ENCODE results near the gene MAP2K1.

Gene MAP2K1

DNA sequence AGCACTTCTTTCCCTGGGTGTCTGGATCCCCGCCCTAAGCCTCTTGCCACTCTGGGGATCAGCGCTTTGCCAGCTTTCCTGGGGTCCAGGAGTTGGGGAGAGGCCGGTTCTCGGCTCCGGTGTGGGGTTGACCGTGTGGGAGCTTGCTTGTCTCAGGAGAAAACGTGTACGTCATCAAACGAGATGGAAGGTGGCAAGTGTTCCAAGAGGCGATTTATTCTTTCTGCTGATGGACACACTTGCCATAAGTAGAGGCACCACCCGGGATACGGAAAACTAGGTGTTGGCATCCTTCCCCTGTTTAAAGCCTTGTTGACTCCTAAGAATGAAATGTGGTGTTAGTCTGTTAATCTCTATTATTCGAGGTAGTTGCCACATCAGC, 118.7 kb downstream of the MAP2K1 start:
- ChIA-PET CTCF (interaction anchor here (1.0 to 3.0 kb wide), 3 partner anchors 8 to 93 kb away, joined by 3 to 18 read pairs (median 3); partner anchors contain the start of gene SNAPC5), POLR2A (interaction anchor here (0.6 to 1.0 kb wide), 2 partner anchors 11 to 116 kb away, joined by 4 to 5 read pairs; no protein-coding TSS in a partner anchor)
- TF ChIP-seq, protein P1, sequence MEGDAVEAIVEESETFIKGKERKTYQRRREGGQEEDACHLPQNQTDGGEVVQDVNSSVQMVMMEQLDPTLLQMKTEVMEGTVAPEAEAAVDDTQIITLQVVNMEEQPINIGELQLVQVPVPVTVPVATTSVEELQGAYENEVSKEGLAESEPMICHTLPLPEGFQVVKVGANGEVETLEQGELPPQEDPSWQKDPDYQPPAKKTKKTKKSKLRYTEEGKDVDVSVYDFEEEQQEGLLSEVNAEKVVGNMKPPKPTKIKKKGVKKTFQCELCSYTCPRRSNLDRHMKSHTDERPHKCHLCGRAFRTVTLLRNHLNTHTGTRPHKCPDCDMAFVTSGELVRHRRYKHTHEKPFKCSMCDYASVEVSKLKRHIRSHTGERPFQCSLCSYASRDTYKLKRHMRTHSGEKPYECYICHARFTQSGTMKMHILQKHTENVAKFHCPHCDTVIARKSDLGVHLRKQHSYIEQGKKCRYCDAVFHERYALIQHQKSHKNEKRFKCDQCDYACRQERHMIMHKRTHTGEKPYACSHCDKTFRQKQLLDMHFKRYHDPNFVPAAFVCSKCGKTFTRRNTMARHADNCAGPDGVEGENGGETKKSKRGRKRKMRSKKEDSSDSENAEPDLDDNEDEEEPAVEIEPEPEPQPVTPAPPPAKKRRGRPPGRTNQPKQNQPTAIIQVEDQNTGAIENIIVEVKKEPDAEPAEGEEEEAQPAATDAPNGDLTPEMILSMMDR (IDR thresholded peaks at IDR 0.05; ENCODE audit: control extremely low read depth, extremely low read depth, low read depth, missing control alignments): no peak
- DNase-seq (ENCODE audit: extremely low spot score): no peak

DNA sequence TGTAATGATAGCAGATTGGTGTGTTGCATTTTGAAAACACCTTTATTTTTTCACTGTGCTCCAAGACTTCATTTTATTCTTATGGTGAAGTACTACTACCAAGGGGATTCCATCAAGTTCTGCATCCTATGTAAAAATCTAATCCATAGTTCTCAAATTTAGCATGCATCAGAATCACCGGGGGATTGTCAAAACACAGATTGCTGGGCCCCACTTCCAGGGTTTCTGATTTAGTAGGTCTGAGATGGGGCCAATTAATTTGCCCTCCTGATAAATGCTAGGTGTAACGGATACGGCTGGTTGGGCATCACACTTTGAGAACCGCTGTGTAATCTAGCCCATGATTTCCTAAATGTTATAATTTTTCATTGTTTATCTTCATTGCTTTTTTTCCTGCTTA, 119.1 kb downstream of the MAP2K1 start:
- CTCF ChIA-PET: interaction anchor here (1.2 to 3.0 kb wide), 3 partner anchors 8 to 31 kb away, joined by 3 to 18 read pairs (median 4); partner anchors contain the start of gene SNAPC5
- TF ChIP-seq, protein P1 (IDR thresholded peaks at IDR 0.05; ENCODE audit: control extremely low read depth, extremely low read depth, low read depth, missing control alignments): no peak
- POLR2A ChIA-PET: no interaction called here
- no peak for DNase-seq (ENCODE audit: extremely low spot score)

DNA sequence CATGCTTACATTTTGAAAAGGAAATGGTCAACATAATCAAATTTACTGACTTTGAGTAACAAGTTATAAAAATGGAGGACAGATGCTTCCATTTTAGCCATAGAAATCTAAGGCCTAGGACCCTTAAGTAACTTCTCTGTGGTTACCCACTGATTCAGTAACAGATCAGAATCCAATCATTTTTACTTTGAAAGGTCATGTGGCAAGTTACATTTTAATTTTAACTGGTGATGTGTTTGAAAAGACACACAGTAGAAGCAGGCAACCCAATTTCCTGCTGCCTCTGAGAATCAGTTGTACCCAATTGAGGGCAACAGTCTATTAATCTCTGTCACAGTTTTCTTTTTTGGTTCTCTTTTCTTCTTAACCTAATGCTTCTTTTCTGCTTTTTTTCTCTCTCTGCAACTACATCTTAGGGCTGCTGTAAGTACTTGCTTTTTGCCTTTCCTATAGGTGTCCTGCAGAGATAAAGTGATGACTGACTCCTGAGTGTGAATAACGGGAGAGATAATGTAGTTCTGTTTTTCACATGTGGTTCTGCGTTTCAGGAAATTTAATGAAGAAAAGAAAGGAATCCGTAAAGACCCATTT, 121.7 kb downstream of the MAP2K1 start:
- POLR2A ChIA-PET: no interaction called here
- no peak for DNase-seq (ENCODE audit: extremely low spot score)
- CTCF ChIA-PET: interaction anchor here (1.4 to 3.0 kb wide), 2 partner anchors 11 to 17 kb away, joined by 3 to 18 read pairs; partner anchors contain the start of gene SNAPC5
- TF ChIP-seq, protein P1 (IDR thresholded peaks at IDR 0.05; ENCODE audit: control extremely low read depth, extremely low read depth, low read depth, missing control alignments): no peak

DNA sequence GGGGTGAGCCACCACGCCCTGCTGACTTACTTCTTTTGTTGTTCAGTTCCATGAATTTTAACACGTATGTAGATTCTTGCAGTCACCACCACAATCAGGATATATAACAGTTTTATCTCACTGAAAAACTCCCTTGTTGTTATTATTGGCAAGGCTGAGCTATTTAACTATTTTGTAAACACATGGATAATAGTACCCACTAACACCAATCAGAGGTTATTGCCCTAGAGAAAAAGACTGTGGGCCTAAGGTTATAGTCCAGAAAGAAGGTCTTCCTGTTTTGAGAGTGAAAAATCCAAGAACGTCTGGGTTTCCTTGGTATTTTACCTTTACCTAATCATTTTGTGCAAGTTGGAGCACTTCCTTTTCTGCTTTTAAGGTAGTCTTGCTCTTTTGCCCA, 127.9 kb downstream of the MAP2K1 start:
- DNase-seq (ENCODE audit: extremely low spot score): no peak
- CTCF ChIA-PET: no interaction called here
- TF ChIP-seq, protein P1 (IDR thresholded peaks at IDR 0.05; ENCODE audit: control extremely low read depth, extremely low read depth, low read depth, missing control alignments): no peak
- POLR2A ChIA-PET: no interaction called here

DNA sequence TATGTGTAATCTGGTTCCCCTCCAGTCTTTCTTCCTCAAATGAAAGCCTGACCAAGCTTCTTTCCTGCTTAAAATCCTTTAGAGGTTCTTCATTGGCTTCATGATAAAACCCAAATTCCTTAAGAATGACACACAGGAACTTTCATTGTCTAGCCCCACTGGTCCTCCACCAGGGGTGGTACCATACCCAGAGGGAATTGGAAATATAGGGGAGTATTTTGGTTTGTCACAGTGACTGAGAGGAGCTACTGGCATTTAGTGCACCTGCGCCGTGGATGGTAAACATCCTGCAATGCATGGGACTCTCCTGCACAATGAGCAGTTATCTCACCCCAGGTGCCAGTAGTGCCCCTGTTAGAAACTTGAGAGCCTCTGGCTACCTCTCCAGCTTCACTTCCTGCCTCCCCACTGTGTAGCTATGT, 129.2 kb downstream of the MAP2K1 start:
- DNase-seq (ENCODE audit: extremely low spot score): no peak
- ChIA-PET CTCF (interaction anchor here (1.5 kb wide), 1 partner anchor 18 kb away, joined by 6 read pairs; the partner anchor contains the start of gene SNAPC5), POLR2A (no interaction called here)
- TF ChIP-seq, protein P1 (IDR thresholded peaks at IDR 0.05; ENCODE audit: control extremely low read depth, extremely low read depth, low read depth, missing control alignments): no peak

DNA sequence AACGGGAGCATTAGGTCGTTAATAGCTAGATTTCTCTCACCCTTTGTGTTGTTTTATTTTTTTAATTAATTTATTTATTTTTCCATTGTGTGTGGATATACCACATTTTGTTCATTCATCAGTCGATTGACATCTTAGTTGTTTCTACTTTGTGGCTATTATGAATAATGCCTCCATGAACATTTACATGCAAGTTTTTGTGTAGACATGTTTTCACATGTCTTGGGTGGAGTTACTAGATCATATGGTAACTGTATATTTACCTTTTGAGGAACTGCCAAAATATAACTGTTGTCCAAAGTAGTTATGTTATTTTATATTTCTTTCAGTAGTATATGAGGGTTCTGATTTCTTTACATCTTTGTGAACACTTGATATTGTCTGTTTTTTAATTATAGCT, 137.2 kb downstream of the MAP2K1 start:
- TF ChIP-seq, protein P1 (IDR thresholded peaks at IDR 0.05; ENCODE audit: control extremely low read depth, extremely low read depth, low read depth, missing control alignments): no peak
- POLR2A ChIA-PET: no interaction called here
- DNase-seq (ENCODE audit: extremely low spot score): no peak
- CTCF ChIA-PET: interaction anchor here (0.8 to 1.6 kb wide), 4 partner anchors 16 to 27 kb away, joined by 3 to 4 read pairs (median 3); partner anchors contain the start of gene SNAPC5
